ENCODE measurements around the gene VSIG10L.

VSIG10L gene

GRCh38 chr19:51338563-51339312 is 3.2 kb downstream of the VSIG10L start:
- DNase-seq (ENCODE audit: low read depth) = no peak

- DNase-seq (ENCODE audit: low read depth) = no peak
Observed at GRCh38 chr19:51337861-51338562, 3.9 kb downstream of the VSIG10L start.

- DNase-seq (ENCODE audit: low read depth) = no peak
Observed at GRCh38 chr19:51337141-51337860, 4.6 kb downstream of the VSIG10L start.

GRCh38 chr19:51333836-51334460 is 8.0 kb downstream of the VSIG10L start:
- no peak for DNase-seq (ENCODE audit: low read depth)

- no peak for DNase-seq (ENCODE audit: low read depth)
Observed at GRCh38 chr19:51331716-51332115, 10.2 kb downstream of the VSIG10L start.

GRCh38 chr19:51331193-51331592 is 10.7 kb downstream of the VSIG10L start:
- DNase-seq (ENCODE audit: low read depth) = no peak

GRCh38 chr19:51330366-51330765 is 11.6 kb downstream of the VSIG10L start:
- no peak for DNase-seq (ENCODE audit: low read depth)

GRCh38 chr19:51329411-51329810 is 12.5 kb downstream of the VSIG10L start:
- DNase-seq (ENCODE audit: low read depth) = no peak

GRCh38 chr19:51327066-51328001 is 14.6 kb downstream of the VSIG10L start:
- DNase-seq (ENCODE audit: low read depth) = no peak

GRCh38 chr19:51326216-51327065 is 15.5 kb downstream of the VSIG10L start:
- DNase-seq (ENCODE audit: low read depth) = no peak

GRCh38 chr19:51325161-51325976 is 16.6 kb downstream of the VSIG10L start:
- DNase-seq (ENCODE audit: low read depth) = no peak

GRCh38 chr19:51324167-51324481 is 17.8 kb downstream of the VSIG10L start:
- DNase-seq (ENCODE audit: low read depth) = no peak

GRCh38 chr19:51323481-51324166 is 18.3 kb downstream of the VSIG10L start:
- DNase-seq (ENCODE audit: low read depth) = no peak

GRCh38 chr19:51321799-51322198 is 20.1 kb downstream of the VSIG10L start:
- no peak for DNase-seq (ENCODE audit: low read depth)

GRCh38 chr19:51320280-51320657 is 21.7 kb downstream of the VSIG10L start:
- no peak for DNase-seq (ENCODE audit: low read depth)

- DNase-seq (ENCODE audit: low read depth) = no peak
Observed at GRCh38 chr19:51319649-51320279, 22.2 kb downstream of the VSIG10L start.

GRCh38 chr19:51318687-51319648 is 23.0 kb downstream of the VSIG10L start:
- no peak for DNase-seq (ENCODE audit: low read depth)
